ENCODE results near the gene YKT6. TPM values are rescaled to one million over a fixed set of nuclear protein-coding genes. Genes with fewer than 3 reads are reported as not detected.

Gene YKT6
- total and polyA plus RNA-seq, 2 experiments from 2014 or later = 33.5 to 114 TPM

GRCh38 chr7:44247868-44248651, 47.3 kb downstream of the YKT6 start:
- no peak for DNase-seq (ENCODE audit: low spot score)
- Mint-ChIP-seq H3K36me3 (ENCODE audit: low read depth) (no peaks in the 10 kb centered on the region), H3K4me3 (no peak overlapping the region), H3K27me3 (ENCODE audit: insufficient read depth, low read depth, poor library complexity) (peaks cover 10% of the 10 kb centered on the region), H3K4me1 (no peaks in the 10 kb centered on the region), H3K27ac (no peak overlapping the region), H3K9me3 (no peaks in the 10 kb centered on the region; the same call in 2 of the 3 replicates)
- Histone ChIP-seq H3K36me3 (ENCODE audit: insufficient read depth) (no peaks in the 10 kb centered on the region), H3K4me2 (no peak overlapping the region), H2AFZ (no peak overlapping the region), H3K79me2 (replicated peaks; ENCODE audit: insufficient read depth) (no peaks in the 10 kb centered on the region), H3K4me1 (ENCODE audit: insufficient read depth) (no peaks in the 10 kb centered on the region), H3K9me2 (ENCODE audit: insufficient read depth) (no peaks in the 10 kb centered on the region), H3F3A (replicated peaks; ENCODE audit: low read depth) (no peaks in the 10 kb centered on the region), H3K27ac (ENCODE audit: low read depth) (no peak overlapping the region), H4K20me1 (replicated peaks; ENCODE audit: insufficient read depth) (no peaks in the 10 kb centered on the region), H3K27me3 (ENCODE audit: insufficient read depth) (no peaks in the 10 kb centered on the region), H3K4me3 (no peak overlapping the region)
- TF ChIP-seq JUNB (IDR thresholded peaks at IDR 0.05; ENCODE audit: unreplicated experiment) (no peak), EZH2 (IDR thresholded peaks at IDR 0.05; ENCODE audit: low read depth, unreplicated experiment) (no peak), NANOG (IDR thresholded peaks at IDR 0.05; ENCODE audit: borderline replicate concordance) (no peak), STAT1 (IDR thresholded peaks at IDR 0.05; ENCODE audit: unreplicated experiment) (no peak), CTCF (conservative IDR thresholded peaks at IDR 0.05; ENCODE audit: low read depth in 2 of 2) (no peak), ZNF331 (CRISPR knock-in tag; IDR thresholded peaks at IDR 0.05; ENCODE audit: low read depth) (no peak), REST (IDR thresholded peaks at IDR 0.05; ENCODE audit: unreplicated experiment) (no peak), ZNF114 (CRISPR knock-in tag; IDR thresholded peaks at IDR 0.05) (no peak), POLR2AphosphoS5 (IDR thresholded peaks at IDR 0.05; ENCODE audit: low read depth) (no peak), ZNF462 (CRISPR knock-in tag; IDR thresholded peaks at IDR 0.05) (no peak), ETS1 (IDR thresholded peaks at IDR 0.05) (no peak), EZH2phosphoT487 (IDR thresholded peaks at IDR 0.05; ENCODE audit: unreplicated experiment) (no peak), CREB1 (CRISPR knock-in tag; IDR thresholded peaks at IDR 0.05; ENCODE audit: low read depth) (no peak)
- ATAC-seq = no peak
